ENCODE data around the gene AQP11.
"Not testable (repeated sequence)": the region's sequence is repeated elsewhere in the genome, so short reads cannot be mapped to it uniquely, and the experiment has no call there.

The AQP11 gene, protein sequence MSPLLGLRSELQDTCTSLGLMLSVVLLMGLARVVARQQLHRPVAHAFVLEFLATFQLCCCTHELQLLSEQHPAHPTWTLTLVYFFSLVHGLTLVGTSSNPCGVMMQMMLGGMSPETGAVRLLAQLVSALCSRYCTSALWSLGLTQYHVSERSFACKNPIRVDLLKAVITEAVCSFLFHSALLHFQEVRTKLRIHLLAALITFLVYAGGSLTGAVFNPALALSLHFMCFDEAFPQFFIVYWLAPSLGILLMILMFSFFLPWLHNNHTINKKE

DNA sequence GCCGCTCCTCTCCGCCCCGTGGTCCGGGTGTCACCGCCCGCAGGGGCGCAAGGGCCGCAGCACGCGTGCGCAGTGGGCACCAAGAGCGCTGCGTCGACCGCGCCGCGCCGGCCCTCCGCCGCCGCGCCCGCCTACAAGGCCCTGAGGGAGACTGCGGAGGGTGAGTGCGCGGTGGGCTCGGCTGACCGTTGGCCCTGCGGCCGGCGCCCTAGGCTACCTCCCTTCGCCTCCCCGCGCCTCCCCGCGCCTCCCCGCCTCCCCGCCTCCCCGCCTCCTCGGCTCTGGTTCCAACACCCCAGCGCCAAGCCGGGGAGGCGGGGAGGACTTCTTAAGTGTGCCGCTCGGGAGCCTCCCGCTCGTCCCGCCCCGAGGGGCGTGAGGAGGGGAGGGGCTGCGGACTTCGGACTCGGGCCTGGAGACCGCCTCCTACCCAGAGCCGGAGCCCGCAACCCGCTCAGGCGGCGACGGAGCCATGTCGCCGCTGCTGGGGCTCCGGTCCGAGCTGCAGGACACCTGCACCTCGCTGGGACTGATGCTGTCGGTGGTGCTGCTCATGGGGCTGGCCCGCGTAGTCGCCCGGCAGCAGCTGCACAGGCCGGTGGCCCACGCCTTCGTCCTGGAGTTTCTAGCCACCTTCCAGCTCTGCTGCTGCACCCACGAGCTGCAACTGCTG is at the start of gene AQP11:
Gene AQP11, plus strand, starts transcription at position 433 of the 673 bp plus-strand sequence. Its CDS starts 40 bp downstream, at position 473.
- peak within 1 kb of the TSS; percentile 70 to 77 for H3K9ac ChIP-seq (ENCODE audit: low read depth in 1 of 2, low read length in 2 of 2)
- peaks cover 9% of the 10 kb centered on the region in 2 donors for H3K4me1 ChIP-seq (ENCODE audit: control insufficient read depth in 2 of 2, insufficient read depth in 2 of 2, low read length in 2 of 2)
- H3K4me3 ChIP-seq (ENCODE audit: low read length in 2 of 2) = peak within 1 kb of the TSS; percentile 87 to 96
- H3K27ac ChIP-seq (ENCODE audit: low read depth in 2 of 2, low read length in 2 of 2) = peak within 1 kb of the TSS; percentile 82 to 85
- no peaks in the 10 kb centered on the region for H3K9me3 ChIP-seq (ENCODE audit: control insufficient read depth in 2 of 2, low read length in 2 of 2)
- no peaks in the 10 kb centered on the region for H3K36me3 ChIP-seq (ENCODE audit: control insufficient read depth in 2 of 2, insufficient read depth in 2 of 2, low read length in 2 of 2)
- H3K27me3 ChIP-seq (ENCODE audit: control insufficient read depth in 2 of 2, insufficient read depth in 2 of 2, low read length in 2 of 2) = no peaks in the 10 kb centered on the region

DNA sequence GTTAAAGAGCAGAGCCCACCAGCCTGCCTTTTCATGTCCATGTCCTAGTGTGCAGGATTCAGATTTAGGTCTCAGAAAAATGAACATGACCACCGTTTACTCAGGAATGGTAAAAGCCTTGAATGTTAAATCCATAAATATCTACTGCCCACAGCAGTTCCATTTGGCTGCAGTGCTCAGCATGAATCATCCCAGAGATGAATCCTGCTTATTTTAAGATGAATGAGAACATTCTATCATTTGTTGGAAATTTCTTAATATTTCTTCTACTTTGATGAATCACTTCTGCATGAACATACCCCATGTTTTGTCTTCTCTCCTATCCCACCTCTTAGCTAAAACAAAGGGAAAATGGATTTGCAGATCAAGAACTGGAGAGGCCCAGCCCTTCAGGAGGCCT is 47.5 kb upstream of the AQP11 start:
- Histone ChIP-seq H3K9me3 (ENCODE audit: control insufficient read depth in 2 of 2, low read length in 2 of 2) (no peaks in the 10 kb centered on the region), H3K4me1 (ENCODE audit: control insufficient read depth in 2 of 2, insufficient read depth in 2 of 2, low read length in 2 of 2) (no peaks in the 10 kb centered on the region), H3K27me3 (ENCODE audit: control insufficient read depth in 2 of 2, insufficient read depth in 2 of 2, low read length in 2 of 2) (no peaks in the 10 kb centered on the region), H3K36me3 (ENCODE audit: control insufficient read depth in 2 of 2, insufficient read depth in 2 of 2, low read length in 2 of 2) (no peaks in the 10 kb centered on the region), H3K27ac (ENCODE audit: low read depth in 2 of 2, low read length in 2 of 2) (no peak overlapping the region), H3K9ac (ENCODE audit: low read depth in 1 of 2, low read length in 2 of 2) (no peak overlapping the region), H3K4me3 (ENCODE audit: low read length in 2 of 2) (no peak overlapping the region)

DNA sequence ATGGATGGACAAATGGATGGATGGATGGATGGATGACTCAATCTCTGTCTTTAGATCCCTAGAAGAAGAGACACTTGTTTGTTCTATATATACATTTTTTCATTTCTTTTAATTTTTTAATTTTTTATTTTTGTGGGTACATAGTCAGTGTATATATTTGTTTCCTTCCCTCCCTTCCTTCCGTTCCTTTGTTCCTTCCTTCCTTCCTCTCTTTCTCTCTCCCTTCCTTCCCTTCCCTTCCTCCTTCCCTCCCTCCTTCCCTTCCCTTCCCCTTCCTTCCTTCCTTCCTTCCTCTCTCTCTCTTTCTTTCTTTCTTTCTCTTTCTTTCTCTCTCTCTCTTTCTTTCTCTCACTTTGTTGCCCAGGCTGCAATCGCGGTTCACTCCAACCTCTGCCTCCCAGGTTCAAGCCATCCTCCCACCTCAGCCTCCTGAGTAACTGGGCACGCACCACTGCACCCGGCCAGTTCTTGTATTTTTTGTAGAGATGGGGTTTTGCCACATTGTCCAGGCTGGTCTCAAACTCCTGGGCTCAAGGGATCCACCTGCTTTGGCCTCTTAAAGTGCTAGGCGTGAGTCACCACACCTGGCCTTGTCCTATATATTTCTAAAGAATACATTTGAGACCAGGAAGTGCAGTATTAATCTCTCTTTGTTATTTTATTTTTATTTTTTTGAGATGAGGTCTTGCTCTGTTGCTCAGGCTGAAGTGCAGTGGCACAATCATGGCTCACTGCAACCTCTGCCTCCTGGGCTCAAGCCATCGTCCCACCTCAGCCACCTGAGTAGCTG is 42.5 kb upstream of the AQP11 start:
- Histone ChIP-seq H3K9me3 (ENCODE audit: control insufficient read depth in 2 of 2, low read length in 2 of 2) (no peaks in the 10 kb centered on the region), H3K27ac (ENCODE audit: low read depth in 2 of 2, low read length in 2 of 2) (no peak overlapping the region), H3K36me3 (ENCODE audit: control insufficient read depth in 2 of 2, insufficient read depth in 2 of 2, low read length in 2 of 2) (no peaks in the 10 kb centered on the region), H3K9ac (ENCODE audit: low read depth in 1 of 2, low read length in 2 of 2) (peak overlapping the region in 1 of 2 donors; percentile 30), H3K4me1 (ENCODE audit: control insufficient read depth in 2 of 2, insufficient read depth in 2 of 2, low read length in 2 of 2) (peaks cover 5% of the 10 kb centered on the region in 2 donors), H3K27me3 (ENCODE audit: control insufficient read depth in 2 of 2, insufficient read depth in 2 of 2, low read length in 2 of 2) (no peaks in the 10 kb centered on the region), H3K4me3 (ENCODE audit: low read length in 2 of 2) (no peak overlapping the region)

DNA sequence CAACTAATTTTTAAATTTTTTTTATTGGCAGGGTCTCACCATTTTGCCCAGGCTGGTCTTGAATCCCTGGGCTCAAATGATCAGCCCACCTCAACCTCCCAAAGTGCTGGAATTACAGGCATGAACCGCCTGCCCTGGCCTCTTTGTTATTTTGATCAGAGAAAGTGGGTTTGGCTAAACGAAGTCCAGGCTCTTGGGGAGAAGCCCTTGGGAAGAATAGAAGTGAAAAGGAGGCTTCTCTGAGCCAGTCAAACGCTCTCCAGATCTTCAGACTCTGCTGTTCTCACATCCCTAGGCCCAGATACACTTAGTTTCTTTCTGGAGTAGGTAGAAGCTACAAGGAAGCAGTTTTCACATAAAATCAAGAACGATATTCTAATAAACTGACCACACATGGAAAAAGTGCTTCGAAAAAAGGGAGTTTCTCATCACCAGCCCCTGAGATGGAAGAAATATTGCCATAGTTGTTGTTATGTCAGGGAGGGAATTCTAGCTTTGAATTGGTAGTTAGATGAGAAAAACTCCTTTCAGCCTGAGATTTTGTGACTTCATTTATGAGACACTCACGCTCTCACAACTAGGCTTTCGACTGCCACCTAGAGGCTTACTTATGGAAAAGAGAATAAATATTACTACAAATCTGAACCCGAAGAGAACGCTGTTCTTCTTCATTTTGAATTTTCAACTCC is 41.7 kb upstream of the AQP11 start:
- Histone ChIP-seq H3K4me3 (ENCODE audit: low read length in 2 of 2) (no peak overlapping the region), H3K36me3 (ENCODE audit: control insufficient read depth in 2 of 2, insufficient read depth in 2 of 2, low read length in 2 of 2) (no peaks in the 10 kb centered on the region), H3K4me1 (ENCODE audit: control insufficient read depth in 2 of 2, insufficient read depth in 2 of 2, low read length in 2 of 2) (peaks cover 5% of the 10 kb centered on the region in 2 donors), H3K9me3 (ENCODE audit: control insufficient read depth in 2 of 2, low read length in 2 of 2) (no peaks in the 10 kb centered on the region), H3K9ac (ENCODE audit: low read depth in 1 of 2, low read length in 2 of 2) (peak overlapping the region in 1 of 2 donors; percentile 30), H3K27me3 (ENCODE audit: control insufficient read depth in 2 of 2, insufficient read depth in 2 of 2, low read length in 2 of 2) (no peaks in the 10 kb centered on the region), H3K27ac (ENCODE audit: low read depth in 2 of 2, low read length in 2 of 2) (no peak overlapping the region)

DNA sequence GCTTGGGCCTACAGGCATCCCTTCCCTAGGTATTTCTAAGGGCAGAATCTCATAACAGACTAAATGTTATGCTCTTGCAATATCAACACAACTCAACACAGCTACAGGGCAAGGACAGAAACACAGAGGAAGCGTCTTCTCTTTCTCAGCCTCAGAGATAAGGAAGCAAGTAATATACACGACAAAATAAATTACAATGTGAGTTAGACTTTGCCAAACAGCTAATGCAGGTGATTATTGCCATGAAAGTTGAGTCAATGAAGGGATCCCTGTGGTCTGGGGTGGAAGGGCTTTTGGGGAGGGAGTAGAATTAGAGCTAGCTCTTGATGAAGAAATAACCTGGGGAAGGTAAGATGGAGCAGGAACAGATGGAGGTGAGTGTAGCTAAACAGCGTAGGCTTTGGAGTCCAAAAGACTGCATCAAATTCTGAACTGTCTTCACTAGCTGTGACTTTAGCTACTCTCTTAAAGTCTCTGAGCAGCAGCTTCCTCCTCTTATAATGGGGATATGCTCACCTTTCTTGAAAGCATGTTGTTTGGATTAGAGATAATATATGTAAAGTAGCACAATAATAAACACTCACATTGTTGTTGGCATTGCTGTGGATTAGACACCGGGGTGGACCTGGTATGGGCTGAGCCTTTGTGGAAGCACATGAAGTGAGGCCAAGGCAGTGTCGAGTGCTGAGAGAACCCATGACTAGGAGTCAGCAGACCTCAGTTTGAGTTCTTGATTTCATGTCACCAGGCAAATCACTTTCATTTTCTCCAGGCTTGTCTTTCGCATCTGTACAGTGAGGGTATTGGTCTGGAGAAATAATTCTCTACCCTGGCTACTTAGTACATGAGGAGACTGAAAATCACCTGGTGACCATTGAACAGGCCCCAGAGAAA is 41.0 kb upstream of the AQP11 start:
- Histone ChIP-seq H3K4me3 (ENCODE audit: low read length in 2 of 2) (no peak overlapping the region), H3K4me1 (ENCODE audit: control insufficient read depth in 2 of 2, insufficient read depth in 2 of 2, low read length in 2 of 2) (peaks cover 5% of the 10 kb centered on the region in 2 donors), H3K9ac (ENCODE audit: low read depth in 1 of 2, low read length in 2 of 2) (no peak overlapping the region), H3K9me3 (ENCODE audit: control insufficient read depth in 2 of 2, low read length in 2 of 2) (no peaks in the 10 kb centered on the region), H3K27me3 (ENCODE audit: control insufficient read depth in 2 of 2, insufficient read depth in 2 of 2, low read length in 2 of 2) (no peaks in the 10 kb centered on the region), H3K27ac (ENCODE audit: low read depth in 2 of 2, low read length in 2 of 2) (no peak overlapping the region), H3K36me3 (ENCODE audit: control insufficient read depth in 2 of 2, insufficient read depth in 2 of 2, low read length in 2 of 2) (no peaks in the 10 kb centered on the region)

DNA sequence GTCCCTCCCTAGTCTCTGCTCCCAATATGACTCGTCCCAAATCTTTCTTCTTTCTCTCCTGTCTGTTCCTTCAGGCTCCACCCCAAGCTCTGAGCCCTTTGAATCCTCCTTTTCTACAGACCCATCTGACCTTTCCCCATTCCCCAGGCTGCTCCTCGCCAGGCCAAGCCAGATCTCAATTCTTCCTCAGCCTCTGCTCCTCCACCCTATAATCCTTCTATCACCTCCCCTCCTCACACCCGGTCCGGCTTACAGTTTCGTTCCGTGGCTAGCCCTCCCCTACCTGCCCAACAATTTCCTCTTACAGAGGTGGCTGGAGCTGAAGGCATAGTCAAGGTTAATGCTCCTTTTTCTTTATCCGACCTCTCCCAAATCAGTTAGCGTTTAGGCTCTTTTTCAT is 38.3 kb upstream of the AQP11 start:
- not testable (repeated sequence) for H3K4me1 ChIP-seq (ENCODE audit: control insufficient read depth in 2 of 2, insufficient read depth in 2 of 2, low read length in 2 of 2); H3K4me3 ChIP-seq (ENCODE audit: low read length in 2 of 2)

DNA sequence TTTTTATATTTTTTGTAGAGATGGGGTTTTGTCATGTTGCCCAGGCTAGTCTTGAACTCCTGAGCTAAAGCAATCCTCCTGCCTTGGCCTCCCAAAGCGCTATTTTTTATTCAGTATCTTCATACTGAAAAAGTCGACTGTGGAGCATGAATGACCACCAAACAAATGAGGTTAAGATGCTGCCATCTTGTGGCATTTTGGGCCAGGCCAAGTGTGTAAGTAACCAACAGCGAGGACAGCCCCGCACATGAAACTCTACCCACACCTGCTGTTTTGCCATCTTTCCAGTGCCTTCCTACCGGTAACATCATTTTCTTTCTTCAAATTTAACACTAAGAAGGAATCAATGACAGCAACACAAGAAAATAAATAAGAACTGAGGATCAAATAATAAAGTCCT is 32.2 kb upstream of the AQP11 start:
- Histone ChIP-seq H3K9me3 (ENCODE audit: control insufficient read depth in 2 of 2, low read length in 2 of 2) (no peaks in the 10 kb centered on the region), H3K27ac (ENCODE audit: low read depth in 2 of 2, low read length in 2 of 2) (no peak overlapping the region), H3K4me3 (ENCODE audit: low read length in 2 of 2) (no peak overlapping the region), H3K27me3 (ENCODE audit: control insufficient read depth in 2 of 2, insufficient read depth in 2 of 2, low read length in 2 of 2) (no peaks in the 10 kb centered on the region), H3K36me3 (ENCODE audit: control insufficient read depth in 2 of 2, insufficient read depth in 2 of 2, low read length in 2 of 2) (no peaks in the 10 kb centered on the region), H3K9ac (ENCODE audit: low read depth in 1 of 2, low read length in 2 of 2) (no peak overlapping the region), H3K4me1 (ENCODE audit: control insufficient read depth in 2 of 2, insufficient read depth in 2 of 2, low read length in 2 of 2) (peaks cover 0 to 6% of the 10 kb centered on the region in 2 donors)

More for the DNA sequence above, 38.3 kb upstream of the AQP11 start:
- H3K27me3 ChIP-seq (ENCODE audit: control insufficient read depth in 2 of 2, insufficient read depth in 2 of 2, low read length in 2 of 2); H3K9ac ChIP-seq (ENCODE audit: low read depth in 1 of 2, low read length in 2 of 2); H3K9me3 ChIP-seq (ENCODE audit: control insufficient read depth in 2 of 2, low read length in 2 of 2); H3K27ac ChIP-seq (ENCODE audit: low read depth in 2 of 2, low read length in 2 of 2); H3K36me3 ChIP-seq (ENCODE audit: control insufficient read depth in 2 of 2, insufficient read depth in 2 of 2, low read length in 2 of 2): not testable (repeated sequence)

DNA sequence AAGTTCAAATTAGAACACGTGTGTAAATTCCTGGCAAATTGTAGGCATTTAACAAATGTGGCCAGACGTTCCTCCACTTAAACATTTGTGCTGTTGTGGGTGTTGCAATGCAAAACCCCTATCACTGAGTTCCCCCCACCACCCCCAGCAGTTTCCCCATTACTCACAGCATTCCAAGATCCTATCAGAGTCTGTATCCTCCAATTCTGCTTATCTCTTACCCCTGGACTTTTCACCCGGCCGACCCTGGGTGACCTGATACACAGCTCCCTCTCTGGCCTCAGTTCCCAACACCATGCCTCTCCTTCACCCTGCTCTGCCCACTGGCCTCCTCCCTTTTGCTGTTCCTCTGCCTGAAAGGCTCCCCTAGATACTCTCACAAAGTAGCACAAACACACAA is 31.4 kb upstream of the AQP11 start:
- H3K27ac ChIP-seq (ENCODE audit: low read depth in 2 of 2, low read length in 2 of 2) = no peak overlapping the region
- H3K9me3 ChIP-seq (ENCODE audit: control insufficient read depth in 2 of 2, low read length in 2 of 2) = no peaks in the 10 kb centered on the region
- H3K9ac ChIP-seq (ENCODE audit: low read depth in 1 of 2, low read length in 2 of 2) = no peak overlapping the region
- H3K4me1 ChIP-seq (ENCODE audit: control insufficient read depth in 2 of 2, insufficient read depth in 2 of 2, low read length in 2 of 2) = peaks cover 0 to 6% of the 10 kb centered on the region in 2 donors
- no peaks in the 10 kb centered on the region for H3K36me3 ChIP-seq (ENCODE audit: control insufficient read depth in 2 of 2, insufficient read depth in 2 of 2, low read length in 2 of 2)
- H3K4me3 ChIP-seq (ENCODE audit: low read length in 2 of 2) = no peak overlapping the region
- no peaks in the 10 kb centered on the region for H3K27me3 ChIP-seq (ENCODE audit: control insufficient read depth in 2 of 2, insufficient read depth in 2 of 2, low read length in 2 of 2)

DNA sequence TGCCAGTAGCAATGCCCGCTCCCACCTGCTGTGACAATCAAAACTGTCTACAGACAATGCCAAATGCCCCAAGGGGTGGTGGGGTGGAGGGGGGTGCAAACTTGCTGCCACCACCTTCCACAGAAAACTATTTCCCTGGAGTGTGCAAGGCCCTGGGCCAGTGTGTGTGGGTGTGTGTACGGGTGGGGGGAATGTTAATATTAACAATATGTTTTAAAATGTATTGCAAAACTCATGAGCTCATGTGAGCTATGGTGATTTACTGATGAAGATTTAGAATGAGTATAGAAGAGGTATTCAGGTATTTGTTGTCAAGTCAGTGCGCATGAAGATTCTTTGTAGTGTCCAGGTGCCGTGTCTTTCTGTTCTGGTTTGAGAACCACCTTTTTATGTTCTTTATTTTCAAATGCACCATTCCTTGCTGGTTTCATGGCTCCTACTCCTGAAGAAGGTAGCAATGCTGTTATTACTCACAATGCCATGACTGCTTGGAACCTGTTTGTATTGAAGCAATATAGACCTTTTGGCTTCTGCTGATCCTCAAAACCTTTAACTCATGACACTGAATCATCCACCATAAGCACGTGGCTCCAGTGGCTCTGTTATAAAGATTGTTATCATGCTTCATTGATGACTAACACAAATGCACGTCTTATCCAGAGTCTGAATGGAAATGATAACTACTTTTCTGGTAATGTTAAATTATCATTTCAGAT is 29.9 kb upstream of the AQP11 start:
- no peaks in the 10 kb centered on the region for H3K36me3 ChIP-seq (ENCODE audit: control insufficient read depth in 2 of 2, insufficient read depth in 2 of 2, low read length in 2 of 2)
- H3K9ac ChIP-seq (ENCODE audit: low read depth in 1 of 2, low read length in 2 of 2) = no peak overlapping the region
- H3K4me3 ChIP-seq (ENCODE audit: low read length in 2 of 2) = no peak overlapping the region
- no peaks in the 10 kb centered on the region for H3K9me3 ChIP-seq (ENCODE audit: control insufficient read depth in 2 of 2, low read length in 2 of 2)
- H3K27ac ChIP-seq (ENCODE audit: low read depth in 2 of 2, low read length in 2 of 2) = peak overlapping the region in 1 of 2 donors; percentile 12
- H3K4me1 ChIP-seq (ENCODE audit: control insufficient read depth in 2 of 2, insufficient read depth in 2 of 2, low read length in 2 of 2) = peaks cover 0 to 6% of the 10 kb centered on the region in 2 donors
- no peaks in the 10 kb centered on the region for H3K27me3 ChIP-seq (ENCODE audit: control insufficient read depth in 2 of 2, insufficient read depth in 2 of 2, low read length in 2 of 2)

Data from mucosa of rectum (tissue), 2 donors.